Measurements from ENCODE around the gene NOD2.

GRCh38 chr16:50662306-50662940 is 31.0 kb upstream of the NOD2 start:
- no peak for TF ChIP-seq CTCF (IDR thresholded peaks at IDR 0.05)
- no peak for TF ChIP-seq ZFX (IDR thresholded peaks at IDR 0.05; ENCODE audit: borderline replicate concordance)
